HepG2 (cell line): ENCODE measurements around the gene BIK. TPM values are rescaled to one million over a fixed set of nuclear protein-coding genes. Genes with fewer than 3 reads are reported as not detected.
A peak's percentile ranks its signal among the peaks of the same experiment; 100 is the strongest.

Source experiments
- DMTF1 ChIP-seq: sonication (generic); formaldehyde crosslinking; IDR thresholded peaks from 2 replicates; pipeline ENCODE4 v1.4.0; 2020; ENCODE audit warnings: mild to moderate bottlenecking, missing genetic modification reagents
- FOSL1 ChIP-seq: sonication (generic); formaldehyde crosslinking; IDR thresholded peaks from 2 replicates; pipeline ENCODE4 v1.9.0; 2021; ENCODE audit warnings: missing genetic modification reagents, borderline replicate concordance
- HNF4A ChIP-seq: sonication (generic); formaldehyde crosslinking; IDR thresholded peaks from 2 replicates; pipeline ENCODE4 v1.4.0; 2020; ENCODE audit warnings: missing genetic modification reagents
- HNRNPH1 ChIP-seq: fragments of 200-400 bp; formaldehyde crosslinking; optimal IDR thresholded peaks from 2 replicates; pipeline ENCODE3; 2017; ENCODE audit warnings: mild to moderate bottlenecking, low read depth, low read length
- HOXD1 ChIP-seq: sonication (generic); formaldehyde crosslinking; IDR thresholded peaks from 2 replicates; pipeline ENCODE4 v1.5.0; 2020; ENCODE audit warnings: missing genetic modification reagents
- IRX3 ChIP-seq: sonication (generic); formaldehyde crosslinking; IDR thresholded peaks from 2 replicates; pipeline ENCODE4 v1.8.1; 2023; ENCODE audit warnings: mild to moderate bottlenecking, low read depth, missing genetic modification reagents, borderline replicate concordance
- MAX ChIP-seq: IDR thresholded peaks from 2 replicates; pipeline ENCODE4 v1.6.1; 2012; ENCODE audit warnings: inconsistent platforms
- NFKB2 ChIP-seq: sonication (generic); formaldehyde crosslinking; IDR thresholded peaks from 2 replicates; pipeline ENCODE4 v1.4.0; 2020; ENCODE audit warnings: missing genetic modification reagents, borderline replicate concordance
- RAD21 ChIP-seq: fragments of 450-650 bp; formaldehyde crosslinking; IDR thresholded peaks from 2 replicates; pipeline ENCODE4 v1.5.0; 2020; ENCODE audit warnings: mild to moderate bottlenecking
- SALL1 ChIP-seq: sonication (generic); formaldehyde crosslinking; IDR thresholded peaks from 2 replicates; pipeline ENCODE4 v1.8.0; 2022; ENCODE audit warnings: mild to moderate bottlenecking, missing genetic modification reagents
- SMAD3 ChIP-seq: sonication (generic); formaldehyde crosslinking; IDR thresholded peaks from 2 replicates; pipeline ENCODE4 v1.4.0; 2020; ENCODE audit warnings: missing genetic modification reagents
- SP2 ChIP-seq: sonication (generic); formaldehyde crosslinking; IDR thresholded peaks from 2 replicates; pipeline ENCODE4 v1.5.1; 2020; ENCODE audit warnings: mild to moderate bottlenecking, missing genetic modification reagents
- ZBTB2 ChIP-seq: sonication (generic); formaldehyde crosslinking; IDR thresholded peaks from 2 replicates; pipeline ENCODE4 v1.8.0; 2022; ENCODE audit warnings: low read depth, missing genetic modification reagents
- ZFY ChIP-seq: sonication (generic); formaldehyde crosslinking; IDR thresholded peaks from 2 replicates; pipeline ENCODE4 v1.4.0; 2020; ENCODE audit warnings: missing genetic modification reagents
- ZNF280D ChIP-seq: sonication (generic); formaldehyde crosslinking; IDR thresholded peaks from 2 replicates; pipeline ENCODE4 v1.5.1; 2020; ENCODE audit warnings: mild to moderate bottlenecking, missing genetic modification reagents
- ZNF350 ChIP-seq: sonication (generic); formaldehyde crosslinking; IDR thresholded peaks from 2 replicates; pipeline ENCODE4 v1.4.0; 2020; ENCODE audit warnings: mild to moderate bottlenecking, low read depth, missing genetic modification reagents, borderline replicate concordance
- ZNF501 ChIP-seq: sonication (generic); formaldehyde crosslinking; IDR thresholded peaks from 2 replicates; pipeline ENCODE4 v1.5.1; 2020; ENCODE audit warnings: mild to moderate bottlenecking, moderate library complexity, missing genetic modification reagents
- ZNF543 ChIP-seq: sonication (generic); formaldehyde crosslinking; IDR thresholded peaks from 2 replicates; pipeline ENCODE4 v1.4.0; 2020; ENCODE audit warnings: mild to moderate bottlenecking, missing genetic modification reagents
- ZNF619 ChIP-seq: sonication (generic); formaldehyde crosslinking; IDR thresholded peaks from 2 replicates; pipeline ENCODE4 v1.4.0; 2020; ENCODE audit warnings: mild to moderate bottlenecking, missing genetic modification reagents
- polyA plus RNA-seq, 8 experiments: library from polyadenylated mRNA; depleted of rRNA in 3 of 8; stranded (reverse) in 7 of 8; unstranded in 1 of 8; fragments of >200 nt; fragmentation: Illumina TruSeq in 4 of 8; extraction: Trizol in 4 of 8; gene quantifications; 2 replicates each; pipeline versions ENCODE4 v1.2.1 to v1.2.3, GENCODE V29; 2011 to 2016; ENCODE audit warnings: low read depth in 4 of 8, missing spikeins in 1 of 8, mixed read lengths in 1 of 8; ENCODE audit not compliant: insufficient read depth in 1 of 8
- total RNA-seq, 5 experiments: library from RNA; depleted of rRNA; stranded (reverse); fragments of >200 nt; fragmentation: Illumina TruSeq; extraction: Trizol; gene quantifications; 2 replicates each; pipeline ENCODE4 v1.2.3, GENCODE V29; 2016; ENCODE audit warnings: low read depth in 1 of 5

BIK gene
- total and polyA plus RNA-seq, 2 of the 13 experiments (the other 11 are each of a cell fraction or from before 2014, with no cell fraction given): 0.54 to 0.80 TPM

- TF ChIP-seq DMTF1 (CRISPR knock-in tag): no peak
- TF ChIP-seq ZNF619: peak; percentile 91; the same call in 1 of the 2 replicates
- TF ChIP-seq HNF4A (CRISPR knock-in tag): no peak
- TF ChIP-seq NFKB2: peak; percentile 24; the same call in 1 of the 2 replicates
- TF ChIP-seq ZFY (CRISPR knock-in tag): peak; percentile 87
- peak; percentile 76; the same call in 1 of the 2 replicates for TF ChIP-seq IRX3 (CRISPR knock-in tag)
- peak; percentile 69 for TF ChIP-seq ZNF501
- TF ChIP-seq SALL1 (CRISPR knock-in tag): peak; percentile 74
- TF ChIP-seq SMAD3 (CRISPR knock-in tag): 0 out of 2 replicates have a peak, but pooled peaks have one; percentile 34
- peak; percentile 7; the same call in 1 of the 2 replicates for TF ChIP-seq ZNF350 (CRISPR knock-in tag)
- TF ChIP-seq ZBTB2: 0 out of 2 replicates have a peak, but pooled peaks have one; percentile 19
- peak; percentile 65 for TF ChIP-seq MAX
- peak; percentile 74 for TF ChIP-seq SP2 (CRISPR knock-in tag)
- TF ChIP-seq HNRNPH1: no peak
- TF ChIP-seq HOXD1 (CRISPR knock-in tag): no peak
- TF ChIP-seq FOSL1 (CRISPR knock-in tag): no peak
- no peak for TF ChIP-seq ZNF280D (CRISPR knock-in tag)
- 0 out of 2 replicates have a peak, but pooled peaks have one; percentile 62 for TF ChIP-seq ZNF543 (CRISPR knock-in tag)
- peak; percentile 37; the same call in 1 of the 2 replicates for TF ChIP-seq RAD21
These were observed 21.4 kb upstream of the BIK start, which contains the start of gene TTLL1 (continued) for GRCh38 chr22:43088984-43089717.
